OCI-LY7 (cell line): ENCODE data around the gene TOLLIP. TPM values are rescaled to one million over a fixed set of nuclear protein-coding genes. Genes with fewer than 3 reads are reported as not detected.

ENCODE experiments used
- BruUV-seq: library from RNA; stranded (reverse); fragments of 400-500 nt; replicated peaks from 2 replicates; lab custom pipeline; 2021; lab: Mats Ljungman, UMichigan
- CTCF ChIA-PET: fragments of 300-600 bp; sonication (Branson Sonifier 250); formaldehyde crosslinking; loops from one replicate; lab custom pipeline; 2022; ENCODE audit warnings: antibody characterized with exemption; ENCODE audit not compliant: unreplicated experiment; lab: Charles Lee
- POLR2A ChIA-PET: fragments of 300-600 bp; sonication (Branson Sonifier 250); formaldehyde crosslinking; loops from one replicate; lab custom pipeline; 2022; ENCODE audit warnings: antibody characterized with exemption; lab: Charles Lee
- DNase-seq: peaks from one replicate; pipeline ENCODE4 v3.0.0-alpha.2; 2015; ENCODE audit warnings: low spot score
- H2AFZ ChIP-seq: fragments of 200-600 bp; sonication (generic), shearing (Covaris generic); 2 replicates; pipeline ENCODE4 v1.6.1; 2014; ENCODE audit warnings: mild to moderate bottlenecking, antibody characterized with exemption, low read length, moderate library complexity
- H3K27ac ChIP-seq: fragments of 200-600 bp; sonication (generic); 2 replicates; pipeline ENCODE4 v1.5.1; 2014; ENCODE audit warnings: mixed run types, low read depth, mild to moderate bottlenecking, moderate library complexity, low read length, inconsistent platforms; ENCODE audit not compliant: poor library complexity, severe bottlenecking
- H3K36me3 ChIP-seq: fragments of 200-600 bp; sonication (generic); 2 replicates; pipeline ENCODE4 v1.6.1; 2014; ENCODE audit warnings: mild to moderate bottlenecking, antibody characterized with exemption, low read length, moderate library complexity, mixed read lengths; ENCODE audit not compliant: insufficient read depth
- H3K4me1 ChIP-seq: fragments of 200-600 bp; sonication (generic); 2 replicates; pipeline ENCODE4 v1.5.1; 2014; ENCODE audit warnings: mild to moderate bottlenecking, low read length; ENCODE audit not compliant: insufficient read depth, poor library complexity, severe bottlenecking
- H3K4me2 ChIP-seq: fragments of 200-600 bp; sonication (generic); 2 replicates; pipeline ENCODE4 v1.6.1; 2014; ENCODE audit warnings: mild to moderate bottlenecking, low read length
- H3K4me3 ChIP-seq: fragments of 200-600 bp; sonication (generic); 2 replicates; pipeline ENCODE4 v1.5.1; 2014; ENCODE audit warnings: mild to moderate bottlenecking, low read depth, low read length; ENCODE audit not compliant: poor library complexity, severe bottlenecking
- H3K79me2 ChIP-seq: fragments of 200-600 bp; sonication (generic); 2 replicates; pipeline ENCODE4 v1.6.1; 2016; ENCODE audit warnings: low read depth, mild to moderate bottlenecking, low read length, moderate library complexity, mixed read lengths; ENCODE audit not compliant: insufficient read depth
- H3K9me2 ChIP-seq: fragments of 200-600 bp; sonication (generic); 2 replicates; pipeline ENCODE4 v1.6.1; 2016; ENCODE audit warnings: mild to moderate bottlenecking, low read length, mixed read lengths; ENCODE audit not compliant: insufficient read depth
- H3K9me3 ChIP-seq: fragments of 200-600 bp; sonication (generic); 2 replicates; pipeline ENCODE4 v1.6.1; 2014; ENCODE audit warnings: mild to moderate bottlenecking, mixed run types, low read length, mixed read lengths
- H4K20me1 ChIP-seq: fragments of 200-600 bp; sonication (generic); 2 replicates; pipeline ENCODE4 v1.6.1; 2014; ENCODE audit warnings: mild to moderate bottlenecking, antibody characterized with exemption, low read length, moderate library complexity, mixed read lengths; ENCODE audit not compliant: insufficient read depth
- CTCF ChIP-seq: fragments of 200-600 bp; sonication (generic); conservative IDR thresholded peaks from 2 replicates; pipeline ENCODE4 v1.5.1; 2014; ENCODE audit warnings: mild to moderate bottlenecking, antibody characterized with exemption, low read length, moderate library complexity, mixed read lengths
- EZH2phosphoT487 ChIP-seq: fragments of 200-600 bp; sonication (generic); IDR thresholded peaks from 2 replicates; pipeline ENCODE4 v1.6.1; 2018; ENCODE audit warnings: low read depth, borderline replicate concordance, mild to moderate bottlenecking, mixed run types, antibody characterized with exemption, low read length, moderate library complexity, mixed read lengths
- intact Hi-C: fragments of 100-400 bp; cut with micrococcal nuclease; formaldehyde crosslinking; loops from one replicate; pipeline ENCODE4 v1.10.0; 2022; ENCODE audit not compliant: unreplicated experiment
- total RNA-seq, 2 experiments: library from RNA; depleted of rRNA in 1 of 2; stranded (reverse); fragments of >200 nt in 1 of 2; shearing (Covaris generic) in 1 of 2; gene quantifications; 2 replicates each; pipeline ENCODE4 v1.2.3, GENCODE V29; 2014 to 2022

TOLLIP gene
- total RNA-seq, 2 experiments from 2014 or later: 15.9 to 37.1 TPM

- Histone ChIP-seq H3K79me2 (no peaks in the 10 kb centered on the region), H3K9me3 (no peaks in the 10 kb centered on the region), H3K36me3 (no peaks in the 10 kb centered on the region), H3K4me3 (no peak overlapping the region), H3K4me2 (no peak overlapping the region), H3K4me1 (peaks cover 11% of the 10 kb centered on the region), H3K9me2 (no peaks in the 10 kb centered on the region), H3K27ac (no peak overlapping the region), H2AFZ (no peak overlapping the region), H4K20me1 (no peaks in the 10 kb centered on the region)
- ChIA-PET POLR2A (no interaction called here), CTCF (no interaction called here)
- TF ChIP-seq CTCF (no peak), EZH2phosphoT487 (no peak)
- BruUV-seq: no TSS peak
- intact Hi-C loops: no loop called here
- peak; percentile 32 for DNase-seq
Measured at GRCh38 chr11:1336836-1337646, 27.6 kb upstream of the TOLLIP start.

GRCh38 chr11:1335811-1336761 is 26.7 kb upstream of the TOLLIP start:
- H3K9me3 ChIP-seq: no peaks in the 10 kb centered on the region
- H3K9me2 ChIP-seq: no peaks in the 10 kb centered on the region
- peak overlapping the region; percentile 61 for H3K27ac ChIP-seq
- H3K36me3 ChIP-seq: no peaks in the 10 kb centered on the region
- H2AFZ ChIP-seq: no peak overlapping the region
- no peaks in the 10 kb centered on the region for H4K20me1 ChIP-seq
- H3K4me1 ChIP-seq: peaks cover 11% of the 10 kb centered on the region
- TF ChIP-seq CTCF: no peak
- TF ChIP-seq EZH2phosphoT487: no peak
- H3K79me2 ChIP-seq: no peaks in the 10 kb centered on the region
- peak overlapping the region; percentile 60 for H3K4me3 ChIP-seq
- ChIA-PET POLR2A (no interaction called here), CTCF (interaction anchor here (0.6 kb wide), 1 partner anchor 25 kb away, joined by 4 read pairs; no protein-coding TSS in a partner anchor)
- peak overlapping the region; percentile 60 for H3K4me2 ChIP-seq
- peak; percentile 81 for DNase-seq
- intact Hi-C loops: no loop called here
- BruUV-seq: no TSS peak
